Activated CD8-positive, alpha-beta T cell treated with anti-CD3 and anti-CD28 coated beads for 36 hours (primary cell): ENCODE measurements around the gene LRP1B. TPM values are rescaled to one million over a fixed set of nuclear protein-coding genes. Genes with fewer than 3 reads are reported as not detected.

Experiments used
- ATAC-seq: fragments of 200-7000 bp; cut with Tn5 transposase; one replicate; pipeline ENCODE4 v1.10.0; 2021; ENCODE audit warnings: mild to moderate bottlenecking, moderate library complexity
- CTCF ChIA-PET: fragments of 350-600 bp; sonication (Branson Sonifier 250); formaldehyde crosslinking; loops from one replicate; lab custom pipeline; 2021; ENCODE audit warnings: antibody characterized with exemption; lab: Charles Lee
- POLR2A ChIA-PET: fragments of 350-600 bp; sonication (Branson Sonifier 250); formaldehyde crosslinking; loops from one replicate; lab custom pipeline; 2021; ENCODE audit warnings: antibody characterized with exemption; lab: Charles Lee
- DNase-seq: peaks from one replicate; pipeline ENCODE4 v3.0.0-alpha.2; 2020
- H3K27ac Mint-ChIP-seq: one replicate; pipeline ENCODE4 v1.8.0; 2021; ENCODE audit warnings: mild to moderate bottlenecking, mixed read lengths
- H3K27me3 Mint-ChIP-seq: one replicate; pipeline ENCODE4 v1.8.0; 2021; ENCODE audit warnings: mixed read lengths
- H3K36me3 Mint-ChIP-seq: one replicate; pipeline ENCODE4 v1.8.0; 2021; ENCODE audit warnings: low read depth, mixed read lengths
- H3K4me1 Mint-ChIP-seq: one replicate; pipeline ENCODE4 v1.8.0; 2021; ENCODE audit warnings: low read depth, mixed read lengths
- H3K4me3 Mint-ChIP-seq: one replicate; pipeline ENCODE4 v1.8.0; 2021; ENCODE audit warnings: mild to moderate bottlenecking, moderate library complexity, mixed read lengths
- H3K9me3 Mint-ChIP-seq: one replicate; pipeline ENCODE4 v1.8.0; 2021; ENCODE audit warnings: mixed read lengths
- intact Hi-C: fragments of 100-400 bp; cut with micrococcal nuclease; formaldehyde crosslinking; loops from one replicate; pipeline ENCODE4 v1.10.0; 2022
- total RNA-seq, 2 experiments: library from RNA; stranded (reverse); gene quantifications; one replicate each; pipeline ENCODE4 v1.2.3, GENCODE V29; 2021
- TF ChIP-seq, protein P1 (sequence below): fragments of 200-600 bp; IDR thresholded peaks from one replicate; pipeline ENCODE4 v1.8.0; 2022; ENCODE audit warnings: antibody characterized with exemption, mild to moderate bottlenecking

Gene LRP1B
- total RNA-seq, 2 experiments from 2014 or later, result not detected

DNA sequence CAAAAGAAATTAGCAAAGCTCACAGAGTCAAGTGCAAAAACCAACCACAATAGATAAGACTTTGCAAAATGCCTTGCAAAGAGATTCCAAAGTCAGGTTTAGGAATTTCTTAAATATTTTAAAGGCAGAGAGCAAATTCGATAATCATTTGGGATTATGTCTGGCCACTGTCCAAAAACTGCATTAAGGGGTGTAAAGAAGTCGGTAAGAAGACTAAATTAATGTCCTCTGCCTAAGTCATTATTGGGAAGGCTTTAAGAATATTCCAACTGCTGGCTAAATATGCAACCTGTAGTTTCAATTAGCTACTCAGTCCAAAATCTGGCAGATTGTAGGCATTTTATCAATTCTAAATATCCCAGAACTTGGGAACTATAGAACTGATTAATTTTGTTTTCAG, 13.7 kb upstream of the LRP1B start:
- no peaks in the 10 kb centered on the region for H3K9me3 Mint-ChIP-seq
- no peak overlapping the region for H3K27ac Mint-ChIP-seq
- no peaks in the 10 kb centered on the region for H3K36me3 Mint-ChIP-seq
- no peak for DNase-seq
- ChIA-PET CTCF (no interaction called here), POLR2A (no interaction called here)
- no peak overlapping the region for H3K4me3 Mint-ChIP-seq
- H3K27me3 Mint-ChIP-seq, result no peaks in the 10 kb centered on the region
- H3K4me1 Mint-ChIP-seq, result no peaks in the 10 kb centered on the region
- TF ChIP-seq, protein P1, sequence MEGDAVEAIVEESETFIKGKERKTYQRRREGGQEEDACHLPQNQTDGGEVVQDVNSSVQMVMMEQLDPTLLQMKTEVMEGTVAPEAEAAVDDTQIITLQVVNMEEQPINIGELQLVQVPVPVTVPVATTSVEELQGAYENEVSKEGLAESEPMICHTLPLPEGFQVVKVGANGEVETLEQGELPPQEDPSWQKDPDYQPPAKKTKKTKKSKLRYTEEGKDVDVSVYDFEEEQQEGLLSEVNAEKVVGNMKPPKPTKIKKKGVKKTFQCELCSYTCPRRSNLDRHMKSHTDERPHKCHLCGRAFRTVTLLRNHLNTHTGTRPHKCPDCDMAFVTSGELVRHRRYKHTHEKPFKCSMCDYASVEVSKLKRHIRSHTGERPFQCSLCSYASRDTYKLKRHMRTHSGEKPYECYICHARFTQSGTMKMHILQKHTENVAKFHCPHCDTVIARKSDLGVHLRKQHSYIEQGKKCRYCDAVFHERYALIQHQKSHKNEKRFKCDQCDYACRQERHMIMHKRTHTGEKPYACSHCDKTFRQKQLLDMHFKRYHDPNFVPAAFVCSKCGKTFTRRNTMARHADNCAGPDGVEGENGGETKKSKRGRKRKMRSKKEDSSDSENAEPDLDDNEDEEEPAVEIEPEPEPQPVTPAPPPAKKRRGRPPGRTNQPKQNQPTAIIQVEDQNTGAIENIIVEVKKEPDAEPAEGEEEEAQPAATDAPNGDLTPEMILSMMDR, result no peak
- intact Hi-C loops, result no loop called here
- ATAC-seq, result no peak

DNA sequence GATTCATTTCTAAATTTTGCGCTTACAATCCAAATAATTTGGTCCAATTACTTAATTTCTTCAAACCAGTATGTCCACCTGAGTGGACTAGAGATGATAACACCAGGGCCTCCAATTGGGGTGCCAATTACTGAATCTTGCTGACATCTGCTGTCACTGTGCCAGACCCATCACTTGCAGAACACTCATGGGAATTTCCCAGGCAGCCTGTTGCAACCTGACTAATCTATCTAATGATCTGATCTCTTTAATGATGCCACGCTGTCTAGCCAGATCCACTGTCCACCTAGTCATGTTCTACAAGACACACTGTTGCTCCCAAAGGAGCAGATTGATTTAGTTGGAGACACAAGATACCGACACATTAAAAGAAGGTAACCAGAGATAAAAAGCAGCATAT, 11.8 kb upstream of the LRP1B start:
- ATAC-seq, result no peak
- Mint-ChIP-seq H3K27ac (no peak overlapping the region), H3K9me3 (no peaks in the 10 kb centered on the region), H3K36me3 (no peaks in the 10 kb centered on the region), H3K4me1 (no peaks in the 10 kb centered on the region), H3K4me3 (no peak overlapping the region), H3K27me3 (no peaks in the 10 kb centered on the region)
- intact Hi-C loops, result no loop called here
- TF ChIP-seq, protein P1, result no peak
- POLR2A ChIA-PET, result no interaction called here
- no peak for DNase-seq
- CTCF ChIA-PET, result no interaction called here

DNA sequence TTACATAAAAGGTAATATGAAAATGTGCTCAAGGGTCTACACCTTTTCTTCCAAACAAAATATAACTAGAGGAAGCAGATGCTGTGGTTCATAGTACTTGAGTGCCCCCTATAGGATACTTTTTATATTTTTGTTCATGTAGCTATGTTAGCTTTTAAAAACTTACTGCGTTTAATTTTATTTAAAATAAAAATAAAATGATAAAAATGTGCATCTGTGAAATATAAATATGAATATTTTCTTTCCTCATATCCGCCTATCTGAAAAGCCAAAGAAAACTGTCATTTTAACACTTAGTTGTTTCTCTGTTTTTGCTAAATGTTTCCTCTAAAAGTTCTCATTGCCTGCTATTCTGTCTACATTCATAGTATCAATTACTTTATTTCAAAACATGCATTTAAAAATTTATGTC, 9.6 kb upstream of the LRP1B start:
- ATAC-seq (no peak), DNase-seq (no peak)
- intact Hi-C loops, result no loop called here
- TF ChIP-seq, protein P1, result no peak
- Mint-ChIP-seq H3K9me3 (no peaks in the 10 kb centered on the region), H3K27ac (no peak overlapping the region), H3K4me3 (no peak overlapping the region), H3K4me1 (no peaks in the 10 kb centered on the region), H3K27me3 (no peaks in the 10 kb centered on the region), H3K36me3 (no peaks in the 10 kb centered on the region)
- ChIA-PET POLR2A (no interaction called here), CTCF (interaction anchor here (1.0 kb wide), 1 partner anchor 11 kb away, joined by 3 read pairs; no protein-coding TSS in a partner anchor)

DNA sequence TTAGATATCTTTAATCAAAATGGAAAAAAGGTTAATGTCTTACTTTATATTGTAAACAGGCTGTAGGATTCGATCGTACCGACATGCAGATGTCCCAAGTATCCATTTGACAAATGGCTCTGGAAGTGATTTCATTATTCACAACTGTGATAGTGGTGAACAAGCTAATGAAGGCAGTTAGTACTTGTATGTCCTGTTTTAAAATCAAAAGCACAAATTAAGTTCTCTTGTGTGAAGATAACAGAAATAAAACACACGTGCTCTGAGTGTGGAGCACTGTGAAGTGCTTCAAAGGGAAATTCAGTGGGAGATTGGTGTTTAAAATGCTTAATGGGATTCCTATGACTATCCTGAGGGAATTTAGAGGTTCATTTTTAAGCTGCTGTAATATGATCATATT, 8.6 kb upstream of the LRP1B start:
- POLR2A ChIA-PET, result no interaction called here
- TF ChIP-seq, protein P1, result no peak
- DNase-seq, result no peak
- intact Hi-C loops, result no loop called here
- H3K4me3 Mint-ChIP-seq, result no peak overlapping the region
- no peak overlapping the region for H3K27ac Mint-ChIP-seq
- ATAC-seq, result no peak
- no peaks in the 10 kb centered on the region for H3K4me1 Mint-ChIP-seq
- CTCF ChIA-PET, result no interaction called here
- no peaks in the 10 kb centered on the region for H3K27me3 Mint-ChIP-seq
- no peaks in the 10 kb centered on the region for H3K9me3 Mint-ChIP-seq
- H3K36me3 Mint-ChIP-seq, result no peaks in the 10 kb centered on the region

DNA sequence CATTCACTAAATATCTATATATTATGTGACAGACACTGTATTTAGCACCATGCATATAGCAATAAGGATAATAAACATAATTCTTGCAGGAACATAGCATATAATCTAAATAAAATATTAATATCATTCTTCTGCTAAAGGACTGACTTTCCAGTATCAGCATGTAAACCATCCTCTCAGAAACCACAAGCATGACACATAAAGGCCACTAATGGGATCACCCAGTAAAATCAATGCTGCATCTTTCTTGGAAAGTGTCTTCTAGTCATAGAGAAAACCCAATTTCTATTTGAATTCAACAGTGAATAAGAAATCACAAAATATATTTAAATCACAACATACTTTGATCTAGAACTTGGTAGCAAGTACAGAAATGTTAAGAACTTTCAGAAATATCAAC, 5.8 kb upstream of the LRP1B start:
- H3K36me3 Mint-ChIP-seq, result no peaks in the 10 kb centered on the region
- no peak for DNase-seq
- no peak overlapping the region for H3K27ac Mint-ChIP-seq
- CTCF ChIA-PET, result no interaction called here
- H3K27me3 Mint-ChIP-seq, result peaks cover 5% of the 10 kb centered on the region
- H3K4me3 Mint-ChIP-seq, result no peak overlapping the region
- intact Hi-C loops, result no loop called here
- POLR2A ChIA-PET, result no interaction called here
- ATAC-seq, result no peak
- no peaks in the 10 kb centered on the region for H3K9me3 Mint-ChIP-seq
- TF ChIP-seq, protein P1, result no peak
- no peaks in the 10 kb centered on the region for H3K4me1 Mint-ChIP-seq
